Heart left ventricle (tissue), 16 donors: ENCODE results near the gene KIT. TPM values are rescaled to one million over a fixed set of nuclear protein-coding genes. Genes with fewer than 3 reads are reported as not detected.

Experiments
- ATAC-seq, 4 donors: fragments of 200-7000 bp; cut with Tn5 transposase; one replicate each; pipeline ENCODE4 v1.9.1; 2020 to 2022; ENCODE audit warnings: moderate library complexity in 4 of 4, mild to moderate bottlenecking in 3 of 4, moderate number of reproducible peaks in 1 of 4
- DNase-seq, 5 donors: peaks; one replicate each; pipeline ENCODE4 v3.0.0-alpha.2; 2020
- H3K27ac ChIP-seq, 12 donors: fragments of 200-600 bp; sonication (generic) in 4 of 12; one replicate each; pipeline versions ENCODE4 v1.5.0 to v1.8.0; 2016 to 2022; ENCODE audit warnings: mild to moderate bottlenecking in 2 of 12
- H3K27me3 ChIP-seq, 9 donors: fragments of 200-600 bp; sonication (generic) in 2 of 9; one replicate each; pipeline versions ENCODE4 v1.5.1 to v1.8.0; 2016 to 2022; ENCODE audit warnings: mild to moderate bottlenecking in 3 of 9
- H3K36me3 ChIP-seq, 9 donors: fragments of 200-600 bp; sonication (generic) in 2 of 9; one replicate each; pipeline versions ENCODE4 v1.5.0 to v1.8.0; 2018 to 2022; ENCODE audit warnings: mild to moderate bottlenecking in 2 of 9
- H3K4me1 ChIP-seq, 12 donors: fragments of 200-600 bp; sonication (generic) in 4 of 12; one replicate each; pipeline versions ENCODE4 v1.5.0 to v1.8.0; 2016 to 2022; ENCODE audit warnings: mild to moderate bottlenecking in 3 of 12
- H3K4me3 ChIP-seq, 12 donors: fragments of 200-600 bp; sonication (generic) in 4 of 12; one replicate each; pipeline versions ENCODE4 v1.5.0 to v1.8.0; 2017 to 2022; ENCODE audit warnings: mild to moderate bottlenecking in 9 of 12, moderate library complexity in 4 of 12
- H3K9me3 ChIP-seq, 12 donors: fragments of 200-600 bp; sonication (generic) in 4 of 12; one replicate each; pipeline versions ENCODE4 v1.5.0 to v1.8.0; 2016 to 2022; ENCODE audit warnings: mild to moderate bottlenecking in 1 of 12
- POLR2A ChIP-seq, 2 donors: fragments of 450-650 bp; IDR thresholded peaks; one replicate each; pipeline ENCODE4 v1.6.1; 2017; ENCODE audit warnings: antibody characterized with exemption in 2 of 2, mild to moderate bottlenecking in 2 of 2, moderate library complexity in 2 of 2
- WGBS, 4 donors: extraction: QIAGEN DNeasy Blood & Tissue Kit in 2 of 4; methylation state at CpG; one replicate each; pipeline versions ENCODE4 v1.1.5 to v1.1.7; 2013 to 2018; 5-methylcytosine and 5-hydroxymethylcytosine counted together
- intact Hi-C, 10 donors: fragments of 100-400 bp; cut with DNase I; formaldehyde crosslinking; loops; one replicate each; pipeline versions ENCODE4 v1.11.1 to v1.14.2; 2022
- long read RNA-seq, 3 donors: library from polyadenylated mRNA; unstranded; transcript quantifications; one replicate each; pipeline ENCODE4 v2.0.0, GENCODE V29; 2020 to 2021
- polyA plus RNA-seq, 2 donors: library from polyadenylated mRNA; stranded (reverse); fragments of 200-250 nt; gene quantifications; one replicate each; pipeline ENCODE4 v1.2.3, GENCODE V29; 2013
- total RNA-seq, 9 donors: library from RNA; depleted of rRNA in 2 of 9; stranded (reverse); fragments of >200 nt in 2 of 9; fragmentation: NEBNext Ultra II Directional in 3 of 9; extraction: Animal tissue kit (Norgen Biotek cat#: 25700) in 3 of 9; gene quantifications; one replicate each; pipeline versions ENCODE4 v1.1.0 to v1.2.4, GENCODE V29; 2016 to 2023
- TF ChIP-seq, protein P1 (sequence below), 12 donors: fragments of 200-600 bp; sonication (generic) in 4 of 12; IDR thresholded peaks; one replicate each; pipeline versions ENCODE4 v1.5.0 to v1.8.0; 2018 to 2022; ENCODE audit warnings: antibody characterized with exemption in 12 of 12, mild to moderate bottlenecking in 5 of 12
- donor health status: ischemic (EF 13 %, LVEDD 7.1; RV severe dilation, severe dysfunction).
- donor health status: healthy with polysubstance abuse.
- donor health status: DM: no; HTN: yes; CAD: no.
- donor health status: DM: no; HTN: no; CAD: no.
- donor health status: ischemic (EF 25% LVEDD 6.9; RV normal size, moderate dysfunction).
- donor health status: ischemic (EF 25% LVEDD 5.7; RV mildly dilated, moderate dysfunction).
- donor health status: healthy.
- donor health status: DM: yes; HTN: yes; CAD: no.
- donor health status: ischemic (EF 35%, LVEDD 5.7; RV mildly dilated, moderate dysfunction).
- donor health status: nonischemic (EF 11% LVEDD 7.7; RV severe dilation, severe dysfunction).
- donor health status: DM: yes; HTN: yes; CAD: no.
- donor health status: PGD.
- donor health status: ischemic (EF 29% LVEDD 5.4; RV normal size, mild dysfunction).
- donor health status: nonischemic (EF 23%, LVEDD 6.1; RV moderate dilation, normal function).

Gene KIT
- total RNA-seq = 1 to 10 TPM in 6 of 9 donors, under 1 TPM in 3; 0.44 to 4.7 (median 3.2) TPM
- under 1 TPM; 0.08 to 0.75 TPM for polyA plus RNA-seq
- long read RNA-seq, donor 1 = 0 reads
- long read RNA-seq, donor 2 = 0 reads
- long read RNA-seq, donor 3 = 0 reads

DNA sequence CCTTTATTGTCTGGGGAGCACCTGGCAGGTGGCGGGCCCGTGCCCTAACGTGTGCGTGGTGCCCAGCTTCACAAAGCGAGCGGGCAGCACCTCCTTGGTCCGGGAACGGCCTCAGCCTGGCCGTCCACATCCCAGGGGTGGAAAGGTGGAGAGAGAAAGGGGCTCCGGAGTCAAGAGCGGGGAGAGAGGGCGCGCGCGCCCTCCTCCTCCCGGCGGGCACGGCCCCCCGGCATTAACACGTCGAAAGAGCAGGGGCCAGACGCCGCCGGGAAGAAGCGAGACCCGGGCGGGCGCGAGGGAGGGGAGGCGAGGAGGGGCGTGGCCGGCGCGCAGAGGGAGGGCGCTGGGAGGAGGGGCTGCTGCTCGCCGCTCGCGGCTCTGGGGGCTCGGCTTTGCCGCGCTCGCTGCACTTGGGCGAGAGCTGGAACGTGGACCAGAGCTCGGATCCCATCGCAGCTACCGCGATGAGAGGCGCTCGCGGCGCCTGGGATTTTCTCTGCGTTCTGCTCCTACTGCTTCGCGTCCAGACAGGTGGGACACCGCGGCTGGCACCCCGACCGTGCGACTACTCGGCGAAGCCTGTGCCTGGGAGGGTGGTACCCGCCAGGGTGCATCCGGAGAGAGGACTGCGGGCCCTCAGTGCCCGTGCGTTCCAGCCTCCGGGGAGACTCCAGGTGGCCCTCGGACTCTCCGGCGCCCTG lies at the start of gene KIT:
Gene KIT, plus strand, starts transcription at position 407 of the 701 bp plus-strand sequence. Its CDS starts 58 bp downstream, at position 465.
- 0 to 4% (median 2%) methylated on average over 5 to 72 of the region's 72 CpGs for WGBS, 4 donors
- Histone ChIP-seq H3K27me3 (peaks cover 0 to 38% (median 0%) of the 10 kb centered on the region in 9 donors), H3K36me3 (no peaks in the 10 kb centered on the region), H3K4me1 (peaks cover 0 to 33% (median 28%) of the 10 kb centered on the region in 12 donors), H3K4me3 (peak within 1 kb of the TSS; percentile 27 to 75 (median 62)), H3K27ac (peak within 1 kb of the TSS in 8 of 12 donors; percentile 22 to 60 (median 34)), H3K9me3 (no peaks in the 10 kb centered on the region)
- DNase-seq (peak in 4 of 5 donors; percentile 31 to 69 (median 40)), ATAC-seq (peak in 3 of 4 donors; percentile 45 to 68 (median 49))
- intact Hi-C loops = loop anchor here in 3 of 10 donors (10.0 kb wide), 2 partner anchors 287 to 333 kb away; no protein-coding TSS in a partner anchor
- no peak for TF ChIP-seq POLR2A (IDR thresholded peaks at IDR 0.05)
- TF ChIP-seq, protein P1, sequence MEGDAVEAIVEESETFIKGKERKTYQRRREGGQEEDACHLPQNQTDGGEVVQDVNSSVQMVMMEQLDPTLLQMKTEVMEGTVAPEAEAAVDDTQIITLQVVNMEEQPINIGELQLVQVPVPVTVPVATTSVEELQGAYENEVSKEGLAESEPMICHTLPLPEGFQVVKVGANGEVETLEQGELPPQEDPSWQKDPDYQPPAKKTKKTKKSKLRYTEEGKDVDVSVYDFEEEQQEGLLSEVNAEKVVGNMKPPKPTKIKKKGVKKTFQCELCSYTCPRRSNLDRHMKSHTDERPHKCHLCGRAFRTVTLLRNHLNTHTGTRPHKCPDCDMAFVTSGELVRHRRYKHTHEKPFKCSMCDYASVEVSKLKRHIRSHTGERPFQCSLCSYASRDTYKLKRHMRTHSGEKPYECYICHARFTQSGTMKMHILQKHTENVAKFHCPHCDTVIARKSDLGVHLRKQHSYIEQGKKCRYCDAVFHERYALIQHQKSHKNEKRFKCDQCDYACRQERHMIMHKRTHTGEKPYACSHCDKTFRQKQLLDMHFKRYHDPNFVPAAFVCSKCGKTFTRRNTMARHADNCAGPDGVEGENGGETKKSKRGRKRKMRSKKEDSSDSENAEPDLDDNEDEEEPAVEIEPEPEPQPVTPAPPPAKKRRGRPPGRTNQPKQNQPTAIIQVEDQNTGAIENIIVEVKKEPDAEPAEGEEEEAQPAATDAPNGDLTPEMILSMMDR (IDR thresholded peaks at IDR 0.05) = no peak

DNA sequence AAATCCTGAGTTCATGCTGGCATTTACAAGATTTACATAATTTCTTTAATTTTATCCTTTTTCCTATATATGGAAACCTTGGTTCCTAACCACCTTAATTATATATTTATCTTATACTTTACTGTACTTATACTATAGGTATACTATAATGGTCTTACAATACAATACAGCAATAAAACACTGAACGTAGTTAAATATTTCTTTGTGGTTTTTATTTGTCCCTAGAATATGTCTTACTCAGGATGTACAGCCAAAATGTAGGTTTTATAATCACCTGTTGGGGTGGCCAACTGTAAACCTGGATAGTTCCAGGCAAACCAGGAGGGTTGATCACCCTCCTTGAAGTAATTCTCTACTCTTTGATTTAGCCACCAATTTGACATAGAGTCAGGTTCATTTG lies 48.4 kb upstream of the KIT start:
- no peak overlapping the region for H3K4me3 ChIP-seq
- TF ChIP-seq, protein P1 (IDR thresholded peaks at IDR 0.05) = no peak
- TF ChIP-seq POLR2A (IDR thresholded peaks at IDR 0.05) = no peak
- ATAC-seq (no peak), DNase-seq (no peak)
- no peaks in the 10 kb centered on the region for H3K4me1 ChIP-seq
- H3K27me3 ChIP-seq = no peaks in the 10 kb centered on the region
- peaks cover 0 to 13% (median 0%) of the 10 kb centered on the region in 12 donors for H3K9me3 ChIP-seq
- no peak overlapping the region for H3K27ac ChIP-seq
- intact Hi-C loops = no loop called here
- H3K36me3 ChIP-seq = no peaks in the 10 kb centered on the region
- WGBS, 4 donors = 93 to 97% (median 96%) methylated on average over 1 of the region's 1 CpG

DNA sequence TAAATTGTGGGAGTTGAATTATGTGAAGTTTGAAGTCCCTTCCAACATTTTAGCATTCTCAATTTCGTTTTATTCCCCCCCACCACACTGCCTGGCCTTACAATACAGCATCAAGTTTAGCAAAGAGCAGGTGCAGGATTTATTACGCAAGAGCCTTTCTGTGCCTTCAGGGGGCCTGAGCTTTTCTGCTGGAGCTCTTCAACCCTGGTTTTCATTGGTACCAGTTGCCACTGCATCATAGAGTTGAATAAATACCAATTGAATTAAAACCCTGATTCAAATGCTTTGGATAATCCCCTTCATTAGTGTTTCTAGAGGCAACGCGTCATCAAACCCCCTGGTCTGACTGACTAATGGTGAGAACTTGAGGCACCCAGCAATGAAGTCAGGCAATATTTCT lies 43.6 kb upstream of the KIT start:
- no peaks in the 10 kb centered on the region for H3K9me3 ChIP-seq
- no peak overlapping the region for H3K27ac ChIP-seq
- TF ChIP-seq, protein P1 (IDR thresholded peaks at IDR 0.05) = no peak
- no peak for TF ChIP-seq POLR2A (IDR thresholded peaks at IDR 0.05)
- no peak for ATAC-seq
- intact Hi-C loops = no loop called here
- no peaks in the 10 kb centered on the region for H3K27me3 ChIP-seq
- DNase-seq = no peak
- no peak overlapping the region for H3K4me3 ChIP-seq
- WGBS, 4 donors = 84 to 88% (median 86%) methylated on average over 4 of the region's 4 CpGs
- H3K4me1 ChIP-seq = no peaks in the 10 kb centered on the region
- no peaks in the 10 kb centered on the region for H3K36me3 ChIP-seq

DNA sequence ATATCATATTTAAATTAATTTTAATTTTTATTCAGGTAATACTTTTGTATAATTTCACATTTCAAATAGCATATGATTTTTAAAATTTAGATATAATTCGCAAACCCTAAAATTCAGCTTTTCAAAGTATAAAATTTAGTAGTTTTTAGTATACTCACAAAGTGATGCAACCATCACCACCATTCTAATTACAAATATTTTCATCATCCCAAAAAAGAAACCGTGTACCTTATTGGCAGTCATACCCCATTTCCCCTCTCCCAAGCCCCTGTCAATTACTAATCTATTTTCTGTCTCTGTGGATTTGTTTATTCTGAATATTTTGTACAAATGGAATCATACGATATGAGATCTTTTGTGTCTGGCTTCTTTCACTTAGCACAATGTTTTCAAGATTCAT lies 37.0 kb upstream of the KIT start:
- no peak for DNase-seq

More for the DNA sequence above, 37.0 kb upstream of the KIT start:
- Histone ChIP-seq H3K4me3 (no peak overlapping the region), H3K36me3 (no peaks in the 10 kb centered on the region), H3K27ac (no peak overlapping the region), H3K9me3 (no peaks in the 10 kb centered on the region), H3K4me1 (peaks cover 0 to 5% (median under 1%) of the 10 kb centered on the region in 12 donors), H3K27me3 (no peaks in the 10 kb centered on the region)
- no peak for TF ChIP-seq POLR2A (IDR thresholded peaks at IDR 0.05)
- TF ChIP-seq, protein P1 (IDR thresholded peaks at IDR 0.05) = no peak
- WGBS, 4 donors = 93 to 97% (median 93%) methylated on average over 3 of the region's 3 CpGs
- ATAC-seq = no peak
- intact Hi-C loops = no loop called here
